DND-41 (cell line): ENCODE data around the gene GFPT1.

Experiments
- ATAC-seq: fragments of 200-7000 bp; cut with Tn5 transposase; 3 replicates; pipeline ENCODE4 v1.9.1; 2021; ENCODE audit warnings: low read depth; ENCODE audit not compliant: insufficient read depth
- DNase-seq: peaks from one replicate; pipeline ENCODE4 v3.0.0-alpha.2; 2020
- H2AFZ ChIP-seq: 2 replicates; pipeline ENCODE4 v1.6.0; 2012; ENCODE audit warnings: low read depth, low read length
- H3K27ac ChIP-seq: 2 replicates; pipeline ENCODE4 v1.5.1; 2012; ENCODE audit warnings: low read length, inconsistent platforms
- H3K27me3 ChIP-seq: fragments of 200-600 bp; sonication (generic); 2 replicates; pipeline ENCODE4 v1.6.0; 2012; ENCODE audit warnings: low read length, mild to moderate bottlenecking, inconsistent platforms; ENCODE audit not compliant: insufficient read depth, poor library complexity
- H3K36me3 ChIP-seq: 2 replicates; pipeline ENCODE4 v1.5.1; 2012; ENCODE audit warnings: low read length, inconsistent platforms; ENCODE audit not compliant: insufficient read depth
- H3K4me1 ChIP-seq: 2 replicates; pipeline ENCODE4 v1.5.1; 2012; ENCODE audit warnings: mild to moderate bottlenecking, low read length; ENCODE audit not compliant: insufficient read depth
- H3K4me2 ChIP-seq: 2 replicates; pipeline ENCODE4 v1.6.0; 2012; ENCODE audit warnings: mild to moderate bottlenecking, moderate library complexity, low read length, inconsistent platforms; ENCODE audit not compliant: insufficient read depth
- H3K4me3 ChIP-seq, 2 experiments: fragments of 200-600 bp in 1 of 2; shearing (Covaris generic) in 1 of 2; 2 replicates each; pipeline ENCODE4 v1.5.1; 2012 to 2016; ENCODE audit warnings: inconsistent platforms in 2 of 2, low read length in 2 of 2, mild to moderate bottlenecking in 2 of 2, low read depth in 1 of 2, moderate library complexity in 1 of 2
- H3K79me2 ChIP-seq: 2 replicates; pipeline ENCODE4 v1.6.0; 2012; ENCODE audit warnings: low read length, inconsistent platforms; ENCODE audit not compliant: insufficient read depth
- H3K9ac ChIP-seq: 2 replicates; pipeline ENCODE4 v1.6.0; 2012; ENCODE audit warnings: low read depth, mild to moderate bottlenecking, inconsistent platforms, low read length, moderate library complexity
- H3K9me3 ChIP-seq: 2 replicates; pipeline ENCODE4 v1.5.1; 2012; ENCODE audit warnings: low read length, moderate library complexity, mild to moderate bottlenecking, inconsistent platforms; ENCODE audit not compliant: insufficient read depth, severe bottlenecking
- H4K20me1 ChIP-seq: 2 replicates; pipeline ENCODE4 v1.6.0; 2012; ENCODE audit warnings: low read length; ENCODE audit not compliant: insufficient read depth
- EZH2 ChIP-seq: IDR thresholded peaks from 3 replicates; pipeline ENCODE4 v1.6.1; 2012; ENCODE audit warnings: borderline replicate concordance, low read depth, mild to moderate bottlenecking, moderate library complexity, low read length, inconsistent platforms; ENCODE audit not compliant: severe bottlenecking
- TF ChIP-seq, protein P1 (sequence below): IDR thresholded peaks from 2 replicates; pipeline ENCODE4 v1.5.1; 2012; ENCODE audit warnings: borderline replicate concordance, low read length, moderate library complexity, mild to moderate bottlenecking; ENCODE audit not compliant: poor library complexity, severe bottlenecking; ENCODE audit errors: extremely low read depth

Gene GFPT1

DNA sequence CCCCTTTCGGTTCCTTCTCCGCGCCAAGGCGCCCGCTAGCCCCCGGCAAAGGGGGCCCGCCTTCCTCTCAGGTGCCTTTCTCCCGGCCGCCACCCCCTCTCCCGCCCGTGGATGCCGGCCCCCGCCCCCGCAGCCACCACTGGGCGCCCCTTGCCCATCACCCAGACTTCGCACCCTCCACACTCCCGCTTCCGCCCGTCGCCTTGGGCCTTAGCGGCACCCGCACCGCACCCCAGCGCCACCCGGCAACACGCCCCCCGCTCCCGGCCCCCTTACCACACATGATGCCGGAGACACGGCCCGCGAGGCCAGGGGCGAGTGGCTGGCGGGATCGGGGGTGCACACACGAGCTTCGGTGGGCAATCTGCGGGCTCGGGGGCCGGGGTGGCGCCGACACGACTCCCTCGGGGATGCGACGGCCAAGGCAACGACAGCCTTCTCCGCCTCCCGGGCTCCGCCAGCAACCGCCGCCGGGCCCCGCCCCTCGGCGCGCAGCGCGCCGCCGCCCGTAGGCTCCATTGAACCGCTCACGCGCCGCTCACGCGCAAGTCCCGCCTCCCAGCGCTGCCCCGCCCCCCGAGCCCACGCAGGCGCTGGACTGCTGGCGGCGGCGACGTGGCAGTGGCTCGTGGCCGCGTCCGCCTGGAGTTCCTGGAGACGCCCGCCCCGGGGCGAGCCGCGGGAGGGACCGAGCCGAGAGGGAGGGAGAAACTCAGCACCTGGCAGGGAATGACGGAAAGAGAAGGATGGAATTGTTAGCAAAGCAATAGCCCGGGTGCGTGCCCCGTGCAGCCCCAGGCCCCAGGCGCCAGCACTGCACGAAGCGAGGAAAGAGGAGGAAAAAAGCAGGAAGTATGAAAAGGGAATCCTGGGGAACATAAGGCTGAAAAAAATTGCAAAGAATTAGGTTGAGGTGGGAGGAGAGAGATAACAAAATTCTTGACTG is at the start of gene GFPT1:
Gene GFPT1, minus strand, starts transcription at position 439 of the 946 bp plus-strand sequence. Its CDS starts 156 bp downstream, at position 283.
- peak within 1 kb of the TSS; percentile 71 for H3K4me2 ChIP-seq
- TF ChIP-seq, protein P1, sequence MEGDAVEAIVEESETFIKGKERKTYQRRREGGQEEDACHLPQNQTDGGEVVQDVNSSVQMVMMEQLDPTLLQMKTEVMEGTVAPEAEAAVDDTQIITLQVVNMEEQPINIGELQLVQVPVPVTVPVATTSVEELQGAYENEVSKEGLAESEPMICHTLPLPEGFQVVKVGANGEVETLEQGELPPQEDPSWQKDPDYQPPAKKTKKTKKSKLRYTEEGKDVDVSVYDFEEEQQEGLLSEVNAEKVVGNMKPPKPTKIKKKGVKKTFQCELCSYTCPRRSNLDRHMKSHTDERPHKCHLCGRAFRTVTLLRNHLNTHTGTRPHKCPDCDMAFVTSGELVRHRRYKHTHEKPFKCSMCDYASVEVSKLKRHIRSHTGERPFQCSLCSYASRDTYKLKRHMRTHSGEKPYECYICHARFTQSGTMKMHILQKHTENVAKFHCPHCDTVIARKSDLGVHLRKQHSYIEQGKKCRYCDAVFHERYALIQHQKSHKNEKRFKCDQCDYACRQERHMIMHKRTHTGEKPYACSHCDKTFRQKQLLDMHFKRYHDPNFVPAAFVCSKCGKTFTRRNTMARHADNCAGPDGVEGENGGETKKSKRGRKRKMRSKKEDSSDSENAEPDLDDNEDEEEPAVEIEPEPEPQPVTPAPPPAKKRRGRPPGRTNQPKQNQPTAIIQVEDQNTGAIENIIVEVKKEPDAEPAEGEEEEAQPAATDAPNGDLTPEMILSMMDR = no peak
- TF ChIP-seq EZH2 = no peak
- H2AFZ ChIP-seq = peak within 1 kb of the TSS; percentile 91
- H3K27me3 ChIP-seq = no peaks in the 10 kb centered on the region
- peaks cover 41% of the 10 kb centered on the region for H3K4me1 ChIP-seq
- peak within 1 kb of the TSS; percentile 64 for H3K9ac ChIP-seq
- peaks cover 6% of the 10 kb centered on the region; the same call in 1 of the 2 replicates for H4K20me1 ChIP-seq
- no peaks in the 10 kb centered on the region for H3K9me3 ChIP-seq
- H3K79me2 ChIP-seq = peaks cover 56% of the 10 kb centered on the region
- H3K36me3 ChIP-seq = peaks cover 3% of the 10 kb centered on the region; the same call in 1 of the 2 replicates
- DNase-seq (peak; percentile 94), ATAC-seq (peak; percentile 92)
- H3K4me3 ChIP-seq = peak within 1 kb of the TSS; percentile 73 to 79
- peak within 1 kb of the TSS; percentile 74 for H3K27ac ChIP-seq

DNA sequence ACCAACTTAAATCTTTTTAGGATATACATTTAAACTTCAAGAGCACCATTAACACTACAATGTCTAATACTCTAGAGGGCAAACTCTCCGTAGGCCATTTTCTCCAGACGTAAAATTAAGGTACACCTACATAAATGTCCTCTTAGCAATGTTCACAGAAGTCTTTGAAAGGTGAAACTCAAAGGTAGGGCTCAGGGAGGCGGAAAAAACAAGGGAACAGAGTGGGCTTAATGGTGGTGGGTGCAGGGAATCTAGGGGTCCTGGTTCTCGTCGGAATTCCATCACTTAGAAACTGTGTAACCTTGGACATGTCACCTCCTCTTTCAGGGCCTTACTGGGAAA is 49.5 kb upstream of the GFPT1 start:
- Histone ChIP-seq H2AFZ (peak overlapping the region; percentile 84), H3K27ac (peak overlapping the region; percentile 90), H3K36me3 (no peaks in the 10 kb centered on the region; the same call in 1 of the 2 replicates), H3K27me3 (no peaks in the 10 kb centered on the region), H3K9ac (peak overlapping the region; percentile 90), H4K20me1 (no peaks in the 10 kb centered on the region), H3K4me3 (peak overlapping the region; percentile 54 to 77), H3K9me3 (no peaks in the 10 kb centered on the region), H3K4me1 (peaks cover 33% of the 10 kb centered on the region), H3K79me2 (peaks cover 41% of the 10 kb centered on the region), H3K4me2 (peak overlapping the region; percentile 86)
- no peak for TF ChIP-seq EZH2
- TF ChIP-seq, protein P1 = no peak
- peak; percentile 4; the same call in 1 of the 3 replicates for ATAC-seq
- DNase-seq = no peak

DNA sequence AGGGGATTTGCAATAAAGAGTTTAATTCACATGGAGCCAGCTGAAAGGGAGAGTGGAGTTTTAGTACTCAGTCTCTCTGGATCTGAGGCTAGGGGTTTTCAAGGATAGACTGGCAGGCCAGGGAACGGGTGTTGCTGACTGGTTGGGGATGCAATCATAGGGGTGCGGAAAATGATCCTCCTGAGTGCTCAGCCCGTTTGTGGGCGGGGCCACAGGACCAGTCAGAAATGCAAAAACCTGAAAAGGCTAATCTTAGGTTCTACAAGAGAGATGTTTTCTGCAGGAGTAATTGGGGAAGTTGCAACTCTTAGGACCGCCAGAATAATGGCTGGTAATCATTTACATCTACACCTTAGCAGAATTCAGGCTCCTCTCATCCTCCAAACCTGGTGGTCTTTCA is 47.7 kb upstream of the GFPT1 start:
- H4K20me1 ChIP-seq = no peaks in the 10 kb centered on the region
- H3K27ac ChIP-seq = no peak overlapping the region
- no peak for TF ChIP-seq EZH2
- TF ChIP-seq, protein P1 = no peak
- ATAC-seq (no peak), DNase-seq (no peak)
- H2AFZ ChIP-seq = no peak overlapping the region
- H3K9me3 ChIP-seq = no peaks in the 10 kb centered on the region
- no peak overlapping the region for H3K9ac ChIP-seq
- no peaks in the 10 kb centered on the region for H3K27me3 ChIP-seq
- peaks cover 33% of the 10 kb centered on the region for H3K4me1 ChIP-seq
- H3K4me2 ChIP-seq = no peak overlapping the region
- H3K4me3 ChIP-seq = no peak overlapping the region
- H3K36me3 ChIP-seq = peaks cover 9% of the 10 kb centered on the region
- peaks cover 41% of the 10 kb centered on the region for H3K79me2 ChIP-seq
